ENCODE measurements around the gene LAX1. TPM values are rescaled to one million over a fixed set of nuclear protein-coding genes. Genes with fewer than 3 reads are reported as not detected.
"Not testable (repeated sequence)": the region's sequence is repeated elsewhere in the genome, so short reads cannot be mapped to it uniquely, and the experiment has no call there.

Gene LAX1
- total RNA-seq, 2 donors from 2014 or later: 0.54 to 0.99 TPM

GRCh38 chr1:203781962-203782361, 17.0 kb downstream of the LAX1 start:
- Histone ChIP-seq H3K4me1 (ENCODE audit: control insufficient read depth in 1 of 2, low read depth in 2 of 2) (no peaks in the 10 kb centered on the region), H3K36me3 (no peaks in the 10 kb centered on the region), H3K27me3 (replicated peaks; ENCODE audit: insufficient read depth) (no peaks in the 10 kb centered on the region), H3K4me3 (no peak overlapping the region), H3K27ac (no peak overlapping the region), H3K9me3 (no peaks in the 10 kb centered on the region)
- no peak for TF ChIP-seq CTCF (IDR thresholded peaks at IDR 0.05)
- DNase-seq (ENCODE audit: low spot score) (no peak), ATAC-seq (ENCODE audit: insufficient number of reproducible peaks, low FRiP score, low read depth) (no peak)

- no peak for TF ChIP-seq CTCF (IDR thresholded peaks at IDR 0.05)
- ATAC-seq (ENCODE audit: insufficient number of reproducible peaks, low FRiP score, low read depth): no peak
- Histone ChIP-seq H3K4me1 (ENCODE audit: control insufficient read depth in 1 of 2, low read depth in 2 of 2) (peaks cover 0 to 3% of the 10 kb centered on the region in 2 donors), H3K27ac (no peak overlapping the region), H3K36me3 (no peaks in the 10 kb centered on the region), H3K9me3 (no peaks in the 10 kb centered on the region), H3K4me3 (no peak overlapping the region), H3K27me3 (replicated peaks; ENCODE audit: insufficient read depth) (no peaks in the 10 kb centered on the region)
- DNase-seq (ENCODE audit: low spot score): no peak
These were observed 25.0 kb downstream of the LAX1 start for GRCh38 chr1:203789966-203790365.

GRCh38 chr1:203791498-203791897, 26.5 kb downstream of the LAX1 start:
- Histone ChIP-seq H3K27me3 (replicated peaks; ENCODE audit: insufficient read depth) (no peaks in the 10 kb centered on the region), H3K4me3 (no peak overlapping the region), H3K4me1 (ENCODE audit: control insufficient read depth in 1 of 2, low read depth in 2 of 2) (peaks cover 0 to 5% of the 10 kb centered on the region in 2 donors), H3K9me3 (no peaks in the 10 kb centered on the region), H3K27ac (no peak overlapping the region), H3K36me3 (no peaks in the 10 kb centered on the region)
- DNase-seq (ENCODE audit: low spot score) (no peak), ATAC-seq (ENCODE audit: insufficient number of reproducible peaks, low FRiP score, low read depth) (no peak)
- no peak for TF ChIP-seq CTCF (IDR thresholded peaks at IDR 0.05)

GRCh38 chr1:203792486-203792885, 27.5 kb downstream of the LAX1 start:
- H3K4me3 ChIP-seq: no peak overlapping the region
- H3K36me3 ChIP-seq: no peaks in the 10 kb centered on the region
- peaks cover 9 to 15% of the 10 kb centered on the region in 2 donors for H3K4me1 ChIP-seq (ENCODE audit: control insufficient read depth in 1 of 2, low read depth in 2 of 2)
- DNase-seq (ENCODE audit: low spot score) (no peak), ATAC-seq (ENCODE audit: insufficient number of reproducible peaks, low FRiP score, low read depth) (no peak)
- H3K9me3 ChIP-seq: no peaks in the 10 kb centered on the region
- no peak for TF ChIP-seq CTCF (IDR thresholded peaks at IDR 0.05)
- no peaks in the 10 kb centered on the region for H3K27me3 ChIP-seq (replicated peaks; ENCODE audit: insufficient read depth)
- H3K27ac ChIP-seq: no peak overlapping the region

GRCh38 chr1:203793561-203793960, 28.6 kb downstream of the LAX1 start:
- not testable (repeated sequence) for H3K4me3 ChIP-seq; H3K9me3 ChIP-seq; DNase-seq (ENCODE audit: low spot score); H3K27ac ChIP-seq; H3K36me3 ChIP-seq; ATAC-seq (ENCODE audit: insufficient number of reproducible peaks, low FRiP score, low read depth); H3K27me3 ChIP-seq (replicated peaks; ENCODE audit: insufficient read depth)
- peaks cover 14 to 25% of the 10 kb centered on the region in 2 donors for H3K4me1 ChIP-seq (ENCODE audit: control insufficient read depth in 1 of 2, low read depth in 2 of 2)

- H3K36me3 ChIP-seq: no peaks in the 10 kb centered on the region
- peaks cover 21 to 39% of the 10 kb centered on the region in 2 donors for H3K4me1 ChIP-seq (ENCODE audit: control insufficient read depth in 1 of 2, low read depth in 2 of 2)
- ATAC-seq (ENCODE audit: insufficient number of reproducible peaks, low FRiP score, low read depth) (no peak), DNase-seq (ENCODE audit: low spot score) (no peak)
- peak overlapping the region; percentile 49 to 92 for H3K27ac ChIP-seq
- H3K27me3 ChIP-seq (replicated peaks; ENCODE audit: insufficient read depth): no peaks in the 10 kb centered on the region
- TF ChIP-seq CTCF (IDR thresholded peaks at IDR 0.05): no peak
- no peaks in the 10 kb centered on the region for H3K9me3 ChIP-seq
- peak overlapping the region; percentile 77 for H3K4me3 ChIP-seq
These were observed 29.9 kb downstream of the LAX1 start for GRCh38 chr1:203794764-203795440.

Data from thoracic aorta (tissue), 2 donors.